OCI-LY7 (cell line): ENCODE data around the gene SEZ6L2. TPM values are rescaled to one million over a fixed set of nuclear protein-coding genes. Genes with fewer than 3 reads are reported as not detected.

Experiments used
- BruUV-seq: library from RNA; stranded (reverse); fragments of 400-500 nt; replicated peaks from 2 replicates; lab custom pipeline; 2021; lab: Mats Ljungman, UMichigan
- CTCF ChIA-PET: fragments of 300-600 bp; sonication (Branson Sonifier 250); formaldehyde crosslinking; loops from one replicate; lab custom pipeline; 2022; ENCODE audit warnings: antibody characterized with exemption; ENCODE audit not compliant: unreplicated experiment; lab: Charles Lee
- POLR2A ChIA-PET: fragments of 300-600 bp; sonication (Branson Sonifier 250); formaldehyde crosslinking; loops from one replicate; lab custom pipeline; 2022; ENCODE audit warnings: antibody characterized with exemption; lab: Charles Lee
- DNase-seq: peaks from one replicate; pipeline ENCODE4 v3.0.0-alpha.2; 2015; ENCODE audit warnings: low spot score
- H2AFZ ChIP-seq: fragments of 200-600 bp; sonication (generic), shearing (Covaris generic); 2 replicates; pipeline ENCODE4 v1.6.1; 2014; ENCODE audit warnings: mild to moderate bottlenecking, antibody characterized with exemption, low read length, moderate library complexity
- H3K27ac ChIP-seq: fragments of 200-600 bp; sonication (generic); 2 replicates; pipeline ENCODE4 v1.5.1; 2014; ENCODE audit warnings: mixed run types, low read depth, mild to moderate bottlenecking, moderate library complexity, low read length, inconsistent platforms; ENCODE audit not compliant: poor library complexity, severe bottlenecking
- H3K36me3 ChIP-seq: fragments of 200-600 bp; sonication (generic); 2 replicates; pipeline ENCODE4 v1.6.1; 2014; ENCODE audit warnings: mild to moderate bottlenecking, antibody characterized with exemption, low read length, moderate library complexity, mixed read lengths; ENCODE audit not compliant: insufficient read depth
- H3K4me1 ChIP-seq: fragments of 200-600 bp; sonication (generic); 2 replicates; pipeline ENCODE4 v1.5.1; 2014; ENCODE audit warnings: mild to moderate bottlenecking, low read length; ENCODE audit not compliant: insufficient read depth, poor library complexity, severe bottlenecking
- H3K4me2 ChIP-seq: fragments of 200-600 bp; sonication (generic); 2 replicates; pipeline ENCODE4 v1.6.1; 2014; ENCODE audit warnings: mild to moderate bottlenecking, low read length
- H3K4me3 ChIP-seq: fragments of 200-600 bp; sonication (generic); 2 replicates; pipeline ENCODE4 v1.5.1; 2014; ENCODE audit warnings: mild to moderate bottlenecking, low read depth, low read length; ENCODE audit not compliant: poor library complexity, severe bottlenecking
- H3K79me2 ChIP-seq: fragments of 200-600 bp; sonication (generic); 2 replicates; pipeline ENCODE4 v1.6.1; 2016; ENCODE audit warnings: low read depth, mild to moderate bottlenecking, low read length, moderate library complexity, mixed read lengths; ENCODE audit not compliant: insufficient read depth
- H3K9me2 ChIP-seq: fragments of 200-600 bp; sonication (generic); 2 replicates; pipeline ENCODE4 v1.6.1; 2016; ENCODE audit warnings: mild to moderate bottlenecking, low read length, mixed read lengths; ENCODE audit not compliant: insufficient read depth
- H3K9me3 ChIP-seq: fragments of 200-600 bp; sonication (generic); 2 replicates; pipeline ENCODE4 v1.6.1; 2014; ENCODE audit warnings: mild to moderate bottlenecking, mixed run types, low read length, mixed read lengths
- H4K20me1 ChIP-seq: fragments of 200-600 bp; sonication (generic); 2 replicates; pipeline ENCODE4 v1.6.1; 2014; ENCODE audit warnings: mild to moderate bottlenecking, antibody characterized with exemption, low read length, moderate library complexity, mixed read lengths; ENCODE audit not compliant: insufficient read depth
- EZH2phosphoT487 ChIP-seq: fragments of 200-600 bp; sonication (generic); IDR thresholded peaks from 2 replicates; pipeline ENCODE4 v1.6.1; 2018; ENCODE audit warnings: low read depth, borderline replicate concordance, mild to moderate bottlenecking, mixed run types, antibody characterized with exemption, low read length, moderate library complexity, mixed read lengths
- intact Hi-C: fragments of 100-400 bp; cut with micrococcal nuclease; formaldehyde crosslinking; loops from one replicate; pipeline ENCODE4 v1.10.0; 2022; ENCODE audit not compliant: unreplicated experiment
- total RNA-seq, 2 experiments: library from RNA; depleted of rRNA in 1 of 2; stranded (reverse); fragments of >200 nt in 1 of 2; shearing (Covaris generic) in 1 of 2; gene quantifications; 2 replicates each; pipeline ENCODE4 v1.2.3, GENCODE V29; 2014 to 2022
- TF ChIP-seq, protein P1 (sequence below): fragments of 200-600 bp; sonication (generic); conservative IDR thresholded peaks from 2 replicates; pipeline ENCODE4 v1.5.1; 2014; ENCODE audit warnings: mild to moderate bottlenecking, antibody characterized with exemption, low read length, moderate library complexity, mixed read lengths

Gene SEZ6L2
- total RNA-seq, 2 experiments from 2014 or later = 0.98 to 1.0 TPM

DNA sequence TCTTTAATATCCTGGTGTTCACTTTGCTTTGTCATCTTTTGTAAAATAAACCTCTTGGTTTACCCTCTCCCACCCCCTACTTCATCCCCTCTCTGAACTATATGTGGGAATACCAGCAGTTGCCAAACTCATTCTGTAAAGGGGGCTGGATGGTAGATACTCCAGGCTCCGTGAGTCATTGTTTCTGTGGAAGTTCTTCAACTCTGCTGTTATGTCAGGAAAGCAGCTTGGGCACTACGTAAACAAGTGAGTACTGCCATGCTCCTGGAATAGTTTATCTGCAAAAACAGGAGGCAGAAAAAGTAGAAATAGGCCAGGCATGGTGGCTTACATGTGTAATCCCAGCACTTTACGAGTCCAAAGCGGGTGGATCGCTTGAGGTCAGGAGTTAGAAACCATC is 61.5 kb downstream of the SEZ6L2 start:
- H3K4me1 ChIP-seq = no peaks in the 10 kb centered on the region
- DNase-seq = no peak
- H3K36me3 ChIP-seq = no peaks in the 10 kb centered on the region
- no peaks in the 10 kb centered on the region for H4K20me1 ChIP-seq
- no peaks in the 10 kb centered on the region for H3K79me2 ChIP-seq
- ChIA-PET CTCF (no interaction called here), POLR2A (interaction anchor here (0.6 kb wide), 1 partner anchor 21 kb away, joined by 3 read pairs; no protein-coding TSS in a partner anchor)
- no peaks in the 10 kb centered on the region for H3K9me3 ChIP-seq
- H3K4me3 ChIP-seq = no peak overlapping the region
- H3K27ac ChIP-seq = no peak overlapping the region
- no peak overlapping the region for H3K4me2 ChIP-seq
- intact Hi-C loops = no loop called here
- H2AFZ ChIP-seq = no peak overlapping the region
- no peaks in the 10 kb centered on the region for H3K9me2 ChIP-seq
- no TSS peak for BruUV-seq
- no peak for TF ChIP-seq EZH2phosphoT487
- TF ChIP-seq, protein P1, sequence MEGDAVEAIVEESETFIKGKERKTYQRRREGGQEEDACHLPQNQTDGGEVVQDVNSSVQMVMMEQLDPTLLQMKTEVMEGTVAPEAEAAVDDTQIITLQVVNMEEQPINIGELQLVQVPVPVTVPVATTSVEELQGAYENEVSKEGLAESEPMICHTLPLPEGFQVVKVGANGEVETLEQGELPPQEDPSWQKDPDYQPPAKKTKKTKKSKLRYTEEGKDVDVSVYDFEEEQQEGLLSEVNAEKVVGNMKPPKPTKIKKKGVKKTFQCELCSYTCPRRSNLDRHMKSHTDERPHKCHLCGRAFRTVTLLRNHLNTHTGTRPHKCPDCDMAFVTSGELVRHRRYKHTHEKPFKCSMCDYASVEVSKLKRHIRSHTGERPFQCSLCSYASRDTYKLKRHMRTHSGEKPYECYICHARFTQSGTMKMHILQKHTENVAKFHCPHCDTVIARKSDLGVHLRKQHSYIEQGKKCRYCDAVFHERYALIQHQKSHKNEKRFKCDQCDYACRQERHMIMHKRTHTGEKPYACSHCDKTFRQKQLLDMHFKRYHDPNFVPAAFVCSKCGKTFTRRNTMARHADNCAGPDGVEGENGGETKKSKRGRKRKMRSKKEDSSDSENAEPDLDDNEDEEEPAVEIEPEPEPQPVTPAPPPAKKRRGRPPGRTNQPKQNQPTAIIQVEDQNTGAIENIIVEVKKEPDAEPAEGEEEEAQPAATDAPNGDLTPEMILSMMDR = no peak

DNA sequence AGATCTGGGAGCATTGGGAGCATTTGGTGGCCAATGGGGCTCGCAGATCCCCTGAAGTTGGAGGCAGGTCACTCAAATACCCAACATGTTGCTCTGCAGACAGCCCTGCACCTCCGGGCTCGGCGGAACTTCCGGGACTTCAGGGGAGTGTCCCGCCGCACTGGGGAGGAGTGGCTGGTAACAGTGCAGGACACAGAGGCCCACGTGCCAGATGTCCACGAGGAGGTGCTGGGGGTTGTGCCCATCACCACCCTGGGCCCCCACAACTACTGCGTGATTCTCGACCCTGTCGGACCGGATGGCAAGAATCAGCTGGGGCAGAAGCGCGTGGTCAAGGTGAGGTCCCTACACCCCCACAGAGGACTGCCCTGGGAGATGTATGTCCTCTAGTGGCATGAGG is 62.7 kb downstream of the SEZ6L2 start:
- Histone ChIP-seq H3K4me3 (no peak overlapping the region), H3K27ac (no peak overlapping the region), H3K9me2 (no peaks in the 10 kb centered on the region), H3K36me3 (no peaks in the 10 kb centered on the region), H3K9me3 (no peaks in the 10 kb centered on the region), H3K79me2 (no peaks in the 10 kb centered on the region), H3K4me1 (no peaks in the 10 kb centered on the region), H3K4me2 (no peak overlapping the region), H4K20me1 (no peaks in the 10 kb centered on the region), H2AFZ (no peak overlapping the region)
- TF ChIP-seq, protein P1 = no peak
- no peak for TF ChIP-seq EZH2phosphoT487
- ChIA-PET POLR2A (no interaction called here), CTCF (no interaction called here)
- intact Hi-C loops = no loop called here
- DNase-seq = no peak
- no TSS peak for BruUV-seq

DNA sequence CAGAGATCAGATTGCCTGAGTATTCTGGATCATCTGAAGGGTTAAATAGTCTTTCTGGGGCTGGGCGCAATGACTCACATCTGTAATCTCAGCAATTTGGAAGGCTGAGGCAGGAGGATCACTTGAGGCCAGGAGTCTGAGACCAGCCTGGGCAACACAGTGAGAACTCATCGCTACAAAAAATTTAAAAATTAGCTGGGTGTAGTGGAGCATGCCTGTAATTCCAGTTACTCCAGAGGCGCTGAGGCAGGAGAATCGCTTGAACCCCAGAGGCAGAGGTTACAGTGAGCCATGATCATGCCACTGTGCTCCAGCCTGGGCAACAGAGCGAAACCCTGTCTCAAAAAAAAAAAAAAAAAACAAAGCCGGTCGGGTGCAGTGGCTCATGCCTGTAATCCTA is 63.4 kb downstream of the SEZ6L2 start:
- H3K9me2 ChIP-seq = no peaks in the 10 kb centered on the region
- ChIA-PET POLR2A (no interaction called here), CTCF (no interaction called here)
- no peaks in the 10 kb centered on the region for H3K79me2 ChIP-seq
- no TSS peak for BruUV-seq
- H4K20me1 ChIP-seq = no peaks in the 10 kb centered on the region
- DNase-seq = no peak
- H3K9me3 ChIP-seq = no peaks in the 10 kb centered on the region
- no peaks in the 10 kb centered on the region for H3K36me3 ChIP-seq
- H2AFZ ChIP-seq = no peak overlapping the region
- no peak for TF ChIP-seq EZH2phosphoT487
- no peak overlapping the region for H3K27ac ChIP-seq
- H3K4me1 ChIP-seq = no peaks in the 10 kb centered on the region
- H3K4me3 ChIP-seq = no peak overlapping the region
- intact Hi-C loops = no loop called here
- H3K4me2 ChIP-seq = no peak overlapping the region
